B cell (primary cell): Measurements from ENCODE around the gene DDX20. TPM values are rescaled to one million over a fixed set of nuclear protein-coding genes. Genes with fewer than 3 reads are reported as not detected.

Source experiments
- ATAC-seq: fragments of 200-7000 bp; cut with Tn5 transposase; one replicate; pipeline ENCODE4 v1.10.0; 2021; ENCODE audit warnings: low read depth, mild to moderate bottlenecking, moderate number of reproducible peaks, moderate library complexity
- CTCF ChIA-PET: fragments of 350-600 bp; sonication (Branson Sonifier 250); formaldehyde crosslinking; loops from one replicate; lab custom pipeline; 2021; ENCODE audit warnings: antibody characterized with exemption, inconsistent platforms; lab: Charles Lee
- POLR2A ChIA-PET: fragments of 350-600 bp; sonication (Branson Sonifier 250); formaldehyde crosslinking; loops from one replicate; lab custom pipeline; 2021; ENCODE audit warnings: antibody characterized with exemption; lab: Charles Lee
- DNase-seq: peaks from one replicate; pipeline ENCODE4 v3.0.0; 2013
- H2AFZ ChIP-seq: 2 replicates; pipeline ENCODE4 v1.6.1; 2012; ENCODE audit warnings: mild to moderate bottlenecking, low read depth, low read length; ENCODE audit not compliant: insufficient read depth, poor library complexity, severe bottlenecking
- H3K27ac ChIP-seq, 2 donors: 1 replicate in 1 of 2; 2 replicates in 1 of 2; pipeline ENCODE4 v1.5.1; 2012 to 2013; ENCODE audit warnings: low read length in 2 of 2, mild to moderate bottlenecking in 2 of 2, moderate library complexity in 1 of 2
- H3K27me3 ChIP-seq, 4 experiments: fragments of 200-600 bp in 1 of 4; sonication (generic) in 1 of 4; replicated peaks in 1 of 4; 1 replicate in 2 of 4; 2 replicates in 2 of 4; pipeline versions ENCODE4 v1.6.1 to v1.7.0; 2013 to 2016; ENCODE audit warnings: low read length in 3 of 4, mild to moderate bottlenecking in 2 of 4, mixed read lengths in 1 of 4, moderate library complexity in 1 of 4; ENCODE audit not compliant: insufficient read depth in 4 of 4, control insufficient read depth in 3 of 4; ENCODE audit errors: control extremely low read depth in 1 of 4
- H3K36me3 ChIP-seq, 2 experiments: replicated peaks in 1 of 2; 1 replicate in 1 of 2; 2 replicates in 1 of 2; pipeline versions ENCODE4 v1.6.1 to v1.7.1; 2013; ENCODE audit warnings: low read length in 1 of 2; ENCODE audit not compliant: insufficient read depth in 2 of 2, control insufficient read depth in 1 of 2; ENCODE audit errors: control extremely low read depth in 1 of 2, extremely low read depth in 1 of 2
- H3K4me1 ChIP-seq, 2 donors: fragments of 200-600 bp in 1 of 2; sonication (generic) in 1 of 2; 1 replicate in 1 of 2; 2 replicates in 1 of 2; pipeline versions ENCODE4 v1.5.1 to v1.6.1; 2013 to 2017; ENCODE audit warnings: low read length in 2 of 2; ENCODE audit not compliant: control insufficient read depth in 2 of 2, insufficient read depth in 2 of 2
- H3K4me2 ChIP-seq: replicated peaks from 2 replicates; pipeline ENCODE3; 2012; ENCODE audit warnings: mild to moderate bottlenecking, low read depth, low read length; ENCODE audit not compliant: poor library complexity, severe bottlenecking
- H3K4me3 ChIP-seq, 5 experiments: fragments of 200-600 bp in 1 of 5; sonication (generic) in 1 of 5; 1 replicate in 3 of 5; 2 replicates in 2 of 5; pipeline versions ENCODE4 v1.5.1 to v1.7.0; 2011 to 2016; ENCODE audit warnings: low read length in 4 of 5, mild to moderate bottlenecking in 4 of 5, low read depth in 2 of 5, control low read depth in 1 of 5, moderate library complexity in 1 of 5; ENCODE audit not compliant: insufficient read depth in 1 of 5; ENCODE audit errors: control extremely low read depth in 1 of 5, extremely low read depth in 1 of 5
- H3K79me2 ChIP-seq: fragments of 200-600 bp; sonication (generic); one replicate; pipeline ENCODE4 v1.6.0; 2016; ENCODE audit warnings: low read length; ENCODE audit not compliant: control insufficient read depth, insufficient read depth
- H3K9ac ChIP-seq: fragments of 200-600 bp; sonication (generic); 2 replicates; pipeline ENCODE4 v1.6.1; 2017; ENCODE audit warnings: mild to moderate bottlenecking, low read length, moderate library complexity
- H3K9me3 ChIP-seq, 3 donors: one replicate each; pipeline versions ENCODE4 v1.6.1 to v1.7.1; 2013; ENCODE audit warnings: low read length in 2 of 3; ENCODE audit not compliant: control insufficient read depth in 2 of 3, insufficient read depth in 1 of 3; ENCODE audit errors: control extremely low read depth in 1 of 3
- H4K20me1 ChIP-seq: 2 replicates; pipeline ENCODE4 v1.6.0; 2012; ENCODE audit warnings: mild to moderate bottlenecking, low read length; ENCODE audit not compliant: insufficient read depth, control insufficient read depth, poor library complexity, severe bottlenecking
- H3K27ac Mint-ChIP-seq: one replicate; pipeline ENCODE4 v1.8.0; 2021; ENCODE audit warnings: mixed read lengths
- H3K27me3 Mint-ChIP-seq: one replicate; pipeline ENCODE4 v1.8.0; 2021; ENCODE audit warnings: mixed read lengths
- H3K4me1 Mint-ChIP-seq: one replicate; pipeline ENCODE4 v1.8.0; 2021; ENCODE audit warnings: mixed read lengths
- H3K4me3 Mint-ChIP-seq: one replicate; pipeline ENCODE4 v1.8.0; 2021; ENCODE audit warnings: mixed read lengths
- H3K9me3 Mint-ChIP-seq: one replicate; pipeline ENCODE4 v1.8.0; 2022; ENCODE audit warnings: mixed read lengths; ENCODE audit not compliant: insufficient read depth
- EZH2 ChIP-seq: IDR thresholded peaks from 2 replicates; pipeline ENCODE4 v1.6.1; 2012; ENCODE audit warnings: borderline replicate concordance, low read depth, mild to moderate bottlenecking, moderate library complexity, low read length; ENCODE audit not compliant: insufficient read depth, poor library complexity, severe bottlenecking
- WGBS: methylation state at CpG from one replicate; pipeline ENCODE4 v1.1.5; 2013; ENCODE audit warnings: missing lambda C conversion rate; ENCODE audit not compliant: insufficient coverage; 5-methylcytosine and 5-hydroxymethylcytosine counted together
- intact Hi-C: fragments of 100-400 bp; cut with micrococcal nuclease; formaldehyde crosslinking; loops from one replicate; pipeline ENCODE4 v1.10.0; 2022
- polyA plus RNA-seq: library from polyadenylated mRNA; depleted of rRNA; stranded (reverse); fragments of >200 nt; gene quantifications from 2 replicates; pipeline ENCODE4 v1.2.3, GENCODE V29; 2012
- total RNA-seq, 2 donors: library from RNA; stranded (reverse); fragments of 120-200 nt in 1 of 2; gene quantifications; 1 replicate in 1 of 2; 2 replicates in 1 of 2; pipeline versions ENCODE4 v1.2.3 to v1.2.4, GENCODE V29; 2013 to 2022
- TF ChIP-seq, protein P1 (sequence below): fragments of 200-600 bp; IDR thresholded peaks from one replicate; pipeline ENCODE4 v1.8.0; 2022; ENCODE audit warnings: antibody characterized with exemption, mild to moderate bottlenecking

The DDX20 gene
- total and polyA plus RNA-seq, 2 donors (not counting 1 experiment from before 2014, with no cell fraction given), result 5.7 to 24.6 TPM

- H3K79me2 ChIP-seq, result no peaks in the 10 kb centered on the region
- WGBS, result 88% methylated on average over 1 of the region's 1 CpG
- TF ChIP-seq EZH2, result no peak
- TF ChIP-seq, protein P1, sequence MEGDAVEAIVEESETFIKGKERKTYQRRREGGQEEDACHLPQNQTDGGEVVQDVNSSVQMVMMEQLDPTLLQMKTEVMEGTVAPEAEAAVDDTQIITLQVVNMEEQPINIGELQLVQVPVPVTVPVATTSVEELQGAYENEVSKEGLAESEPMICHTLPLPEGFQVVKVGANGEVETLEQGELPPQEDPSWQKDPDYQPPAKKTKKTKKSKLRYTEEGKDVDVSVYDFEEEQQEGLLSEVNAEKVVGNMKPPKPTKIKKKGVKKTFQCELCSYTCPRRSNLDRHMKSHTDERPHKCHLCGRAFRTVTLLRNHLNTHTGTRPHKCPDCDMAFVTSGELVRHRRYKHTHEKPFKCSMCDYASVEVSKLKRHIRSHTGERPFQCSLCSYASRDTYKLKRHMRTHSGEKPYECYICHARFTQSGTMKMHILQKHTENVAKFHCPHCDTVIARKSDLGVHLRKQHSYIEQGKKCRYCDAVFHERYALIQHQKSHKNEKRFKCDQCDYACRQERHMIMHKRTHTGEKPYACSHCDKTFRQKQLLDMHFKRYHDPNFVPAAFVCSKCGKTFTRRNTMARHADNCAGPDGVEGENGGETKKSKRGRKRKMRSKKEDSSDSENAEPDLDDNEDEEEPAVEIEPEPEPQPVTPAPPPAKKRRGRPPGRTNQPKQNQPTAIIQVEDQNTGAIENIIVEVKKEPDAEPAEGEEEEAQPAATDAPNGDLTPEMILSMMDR, result no peak
- no peak overlapping the region for H3K27ac ChIP-seq
- no peaks in the 10 kb centered on the region for H4K20me1 ChIP-seq
- Mint-ChIP-seq H3K9me3 (no peaks in the 10 kb centered on the region), H3K27ac (no peak overlapping the region), H3K4me3 (no peak overlapping the region), H3K4me1 (no peaks in the 10 kb centered on the region), H3K27me3 (peaks cover 10% of the 10 kb centered on the region)
- POLR2A ChIA-PET, result no interaction called here
- DNase-seq, result no peak
- no peak for ATAC-seq
- H3K4me2 ChIP-seq, result no peak overlapping the region
- no peaks in the 10 kb centered on the region for H3K4me1 ChIP-seq
- H3K9ac ChIP-seq, result no peak overlapping the region
- H2AFZ ChIP-seq, result no peak overlapping the region
- no peaks in the 10 kb centered on the region for H3K27me3 ChIP-seq
- no peak overlapping the region for H3K4me3 ChIP-seq
- CTCF ChIA-PET, result no interaction called here
- intact Hi-C loops, result no loop called here
- H3K9me3 ChIP-seq, result no peaks in the 10 kb centered on the region
- H3K36me3 ChIP-seq, result no peaks in the 10 kb centered on the region
These were observed 21.6 kb downstream of the DDX20 start for GRCh38 chr1:111777301-111777700.

GRCh38 chr1:111778066-111778465 lies 22.4 kb downstream of the DDX20 start:
- no peak overlapping the region for H3K9ac ChIP-seq
- H3K4me3 ChIP-seq, result no peak overlapping the region
- no peak overlapping the region for H2AFZ ChIP-seq
- no peaks in the 10 kb centered on the region for H3K27me3 ChIP-seq
- no peaks in the 10 kb centered on the region for H3K79me2 ChIP-seq
- Mint-ChIP-seq H3K27ac (no peak overlapping the region), H3K4me3 (no peak overlapping the region), H3K27me3 (peaks cover 10% of the 10 kb centered on the region), H3K4me1 (no peaks in the 10 kb centered on the region), H3K9me3 (no peaks in the 10 kb centered on the region)
- H3K4me1 ChIP-seq, result no peaks in the 10 kb centered on the region
- no peaks in the 10 kb centered on the region for H3K9me3 ChIP-seq
- 95% methylated on average over 4 of the region's 6 CpGs for WGBS
- no peak overlapping the region for H3K4me2 ChIP-seq
- POLR2A ChIA-PET, result no interaction called here
- TF ChIP-seq EZH2, result no peak
- TF ChIP-seq, protein P1, result no peak
- CTCF ChIA-PET, result no interaction called here
- DNase-seq, result no peak
- no peaks in the 10 kb centered on the region for H3K36me3 ChIP-seq
- no peak overlapping the region for H3K27ac ChIP-seq
- intact Hi-C loops, result no loop called here
- ATAC-seq, result no peak
- H4K20me1 ChIP-seq, result no peaks in the 10 kb centered on the region
